Keratinocyte (primary cell): ENCODE measurements around the gene SAMM50.

Experiments
- EZH2 ChIP-seq: IDR thresholded peaks from one replicate; pipeline ENCODE4 v1.6.1; 2012; ENCODE audit warnings: inconsistent platforms, mild to moderate bottlenecking, low read length, moderate library complexity
- TF ChIP-seq, protein P1 (sequence below), 3 experiments: IDR thresholded peaks in 1 of 3; conservative IDR thresholded peaks in 1 of 3; optimal IDR thresholded peaks in 1 of 3; 2 replicates in 2 of 3; 3 replicates in 1 of 3; pipeline versions ENCODE3 to v1.5.1; 2011; ENCODE audit warnings: low read length in 3 of 3, mild to moderate bottlenecking in 3 of 3, moderate library complexity in 2 of 3, control low read depth in 1 of 3, inconsistent platforms in 1 of 3; ENCODE audit not compliant: insufficient read depth in 2 of 3; ENCODE audit errors: extremely low read depth in 1 of 3

DNA sequence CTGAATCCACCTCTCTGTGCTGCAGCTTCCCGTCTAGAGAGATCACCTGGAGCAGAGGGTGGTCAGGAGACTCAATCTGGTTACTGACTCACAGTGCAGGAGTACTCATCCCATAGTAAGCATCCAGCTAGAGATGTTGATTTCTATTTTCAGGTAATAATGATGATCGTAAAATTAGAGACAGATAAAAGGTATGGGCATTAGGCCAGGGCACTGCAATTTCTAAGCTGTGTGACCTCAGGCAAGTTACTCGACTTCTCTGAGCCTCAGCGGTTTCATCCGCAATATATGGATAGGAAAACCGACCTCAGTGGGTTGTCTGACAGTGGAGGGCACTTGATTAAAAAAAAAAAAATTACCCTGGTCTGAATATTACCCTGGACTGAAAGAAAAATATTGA, 13.8 kb upstream of the SAMM50 start:
- TF ChIP-seq, protein P1, sequence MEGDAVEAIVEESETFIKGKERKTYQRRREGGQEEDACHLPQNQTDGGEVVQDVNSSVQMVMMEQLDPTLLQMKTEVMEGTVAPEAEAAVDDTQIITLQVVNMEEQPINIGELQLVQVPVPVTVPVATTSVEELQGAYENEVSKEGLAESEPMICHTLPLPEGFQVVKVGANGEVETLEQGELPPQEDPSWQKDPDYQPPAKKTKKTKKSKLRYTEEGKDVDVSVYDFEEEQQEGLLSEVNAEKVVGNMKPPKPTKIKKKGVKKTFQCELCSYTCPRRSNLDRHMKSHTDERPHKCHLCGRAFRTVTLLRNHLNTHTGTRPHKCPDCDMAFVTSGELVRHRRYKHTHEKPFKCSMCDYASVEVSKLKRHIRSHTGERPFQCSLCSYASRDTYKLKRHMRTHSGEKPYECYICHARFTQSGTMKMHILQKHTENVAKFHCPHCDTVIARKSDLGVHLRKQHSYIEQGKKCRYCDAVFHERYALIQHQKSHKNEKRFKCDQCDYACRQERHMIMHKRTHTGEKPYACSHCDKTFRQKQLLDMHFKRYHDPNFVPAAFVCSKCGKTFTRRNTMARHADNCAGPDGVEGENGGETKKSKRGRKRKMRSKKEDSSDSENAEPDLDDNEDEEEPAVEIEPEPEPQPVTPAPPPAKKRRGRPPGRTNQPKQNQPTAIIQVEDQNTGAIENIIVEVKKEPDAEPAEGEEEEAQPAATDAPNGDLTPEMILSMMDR (optimal IDR thresholded peaks at IDR 0.05 in 1 of 3, IDR thresholded peaks at IDR 0.05 in 1 of 3, conservative IDR thresholded peaks at IDR 0.05 in 1 of 3; ENCODE audit: extremely low read depth in 1 of 3, insufficient read depth in 2 of 3, low read length in 3 of 3) = no peak
- TF ChIP-seq EZH2 = no peak
